ENCODE data around the gene RASSF9. TPM values are rescaled to one million over a fixed set of nuclear protein-coding genes. Genes with fewer than 3 reads are reported as not detected.

The RASSF9 gene
- total RNA-seq, 4 donors from 2014 or later = 1.2 to 3.6 (median 2.1) TPM

GRCh38 chr12:85814741-85815140 lies 21.5 kb downstream of the RASSF9 start:
- TF ChIP-seq POLR2AphosphoS5 (IDR thresholded peaks at IDR 0.05) = no peak
- TF ChIP-seq CTCF (IDR thresholded peaks at IDR 0.05) = no peak
- no peak for TF ChIP-seq EP300 (IDR thresholded peaks at IDR 0.05)
- no peak for TF ChIP-seq POLR2A (IDR thresholded peaks at IDR 0.05; ENCODE audit: low read depth)
- no peaks in the 10 kb centered on the region for H3K36me3 ChIP-seq
- H3K27me3 ChIP-seq = no peaks in the 10 kb centered on the region
- intact Hi-C loops (cut with DNase I) = no loop called here
- H3K4me3 ChIP-seq = no peak overlapping the region
- H3K9me3 ChIP-seq = no peaks in the 10 kb centered on the region
- peaks cover 0 to 4% (median 0%) of the 10 kb centered on the region in 4 donors for H3K4me1 ChIP-seq
- no peak for DNase-seq (ENCODE audit: extremely low spot score)
- no peak overlapping the region for H3K27ac ChIP-seq (replicated peaks in 1 of 4)

GRCh38 chr12:85814071-85814470 lies 22.1 kb downstream of the RASSF9 start:
- Histone ChIP-seq H3K27ac (replicated peaks in 1 of 4) (no peak overlapping the region), H3K4me1 (peaks cover 0 to 4% (median 0%) of the 10 kb centered on the region in 4 donors), H3K36me3 (no peaks in the 10 kb centered on the region), H3K4me3 (no peak overlapping the region), H3K27me3 (no peaks in the 10 kb centered on the region), H3K9me3 (no peaks in the 10 kb centered on the region)
- no peak for TF ChIP-seq CTCF (IDR thresholded peaks at IDR 0.05)
- TF ChIP-seq POLR2A (IDR thresholded peaks at IDR 0.05; ENCODE audit: low read depth) = no peak
- no peak for TF ChIP-seq EP300 (IDR thresholded peaks at IDR 0.05)
- intact Hi-C loops (cut with DNase I) = no loop called here
- no peak for DNase-seq (ENCODE audit: extremely low spot score)

- Histone ChIP-seq H3K4me3 (no peak overlapping the region), H3K27me3 (no peaks in the 10 kb centered on the region), H3K4me1 (peaks cover 0 to 4% (median 0%) of the 10 kb centered on the region in 4 donors), H3K36me3 (peaks cover 0 to 17% (median 0%) of the 10 kb centered on the region in 4 donors), H3K9me3 (no peaks in the 10 kb centered on the region), H3K27ac (replicated peaks in 1 of 4) (no peak overlapping the region)
- intact Hi-C loops (cut with DNase I) = no loop called here
- no peak for TF ChIP-seq POLR2A (IDR thresholded peaks at IDR 0.05; ENCODE audit: low read depth)
- no peak for TF ChIP-seq POLR2AphosphoS5 (IDR thresholded peaks at IDR 0.05)
- no peak for TF ChIP-seq EP300 (IDR thresholded peaks at IDR 0.05)
- no peak for TF ChIP-seq CTCF (IDR thresholded peaks at IDR 0.05)
- no peak for DNase-seq (ENCODE audit: extremely low spot score)
Measured at GRCh38 chr12:85809500-85809899, 26.7 kb downstream of the RASSF9 start.

- Histone ChIP-seq H3K9me3 (no peaks in the 10 kb centered on the region), H3K4me3 (no peak overlapping the region), H3K36me3 (peaks cover 0 to 17% (median 0%) of the 10 kb centered on the region in 4 donors), H3K4me1 (no peaks in the 10 kb centered on the region), H3K27me3 (no peaks in the 10 kb centered on the region), H3K27ac (replicated peaks in 1 of 4) (no peak overlapping the region)
- no peak for DNase-seq (ENCODE audit: extremely low spot score)
- no peak for TF ChIP-seq EP300 (IDR thresholded peaks at IDR 0.05)
- no peak for TF ChIP-seq CTCF (IDR thresholded peaks at IDR 0.05)
- TF ChIP-seq POLR2A (IDR thresholded peaks at IDR 0.05; ENCODE audit: low read depth) = no peak
- TF ChIP-seq POLR2AphosphoS5 (IDR thresholded peaks at IDR 0.05) = no peak
- intact Hi-C loops (cut with DNase I) = no loop called here
Measured at GRCh38 chr12:85807730-85808129, 28.5 kb downstream of the RASSF9 start.

- DNase-seq (ENCODE audit: extremely low spot score) = no peak
- intact Hi-C loops (cut with DNase I) = no loop called here
- Histone ChIP-seq H3K36me3 (peaks cover 0 to 17% (median 0%) of the 10 kb centered on the region in 4 donors), H3K27me3 (no peaks in the 10 kb centered on the region), H3K4me1 (no peaks in the 10 kb centered on the region), H3K9me3 (no peaks in the 10 kb centered on the region), H3K4me3 (no peak overlapping the region), H3K27ac (replicated peaks in 1 of 4) (no peak overlapping the region)
- no peak for TF ChIP-seq POLR2A (IDR thresholded peaks at IDR 0.05; ENCODE audit: low read depth)
- TF ChIP-seq EP300 (IDR thresholded peaks at IDR 0.05) = no peak
- TF ChIP-seq CTCF (IDR thresholded peaks at IDR 0.05) = no peak
- TF ChIP-seq POLR2AphosphoS5 (IDR thresholded peaks at IDR 0.05) = no peak
- 58% methylated on average over 5 of the region's 5 CpGs for WGBS
Measured at GRCh38 chr12:85805654-85806053, 30.6 kb downstream of the RASSF9 start.

All from esophagus muscularis mucosa (tissue), 4 donors.